Measurements from ENCODE around the gene ANKMY1. TPM values are rescaled to one million over a fixed set of nuclear protein-coding genes. Genes with fewer than 3 reads are reported as not detected.

ANKMY1 gene
- total RNA-seq, 4 donors from 2014 or later: 8.2 to 23.8 (median 17.1) TPM

- H3K4me1 ChIP-seq: no peaks in the 10 kb centered on the region
- no peaks in the 10 kb centered on the region for H3K27me3 ChIP-seq
- intact Hi-C loops (cut with DNase I): no loop called here
- no peaks in the 10 kb centered on the region for H3K36me3 ChIP-seq
- no peak overlapping the region for H3K27ac ChIP-seq
- H3K4me3 ChIP-seq: no peak overlapping the region
- TF ChIP-seq POLR2A (IDR thresholded peaks at IDR 0.05): no peak
- TF ChIP-seq CTCF (IDR thresholded peaks at IDR 0.05): no peak
- DNase-seq: no peak
- WGBS, 2 donors: 91 to 93% methylated on average over 13 of the region's 13 CpGs
- peaks cover 0 to 29% (median 0%) of the 10 kb centered on the region in 3 donors for H3K9me3 ChIP-seq
Measured at GRCh38 chr2:240477916-240478315, 79.9 kb downstream of the ANKMY1 start.

GRCh38 chr2:240473211-240473610, 84.6 kb downstream of the ANKMY1 start:
- Histone ChIP-seq H3K27ac (no peak overlapping the region), H3K9me3 (peaks cover 0 to 33% (median 0%) of the 10 kb centered on the region in 3 donors), H3K4me1 (peaks cover 0 to 6% (median 0%) of the 10 kb centered on the region in 3 donors), H3K4me3 (no peak overlapping the region), H3K36me3 (no peaks in the 10 kb centered on the region), H3K27me3 (no peaks in the 10 kb centered on the region)
- TF ChIP-seq CTCF (IDR thresholded peaks at IDR 0.05) (no peak), POLR2A (IDR thresholded peaks at IDR 0.05) (no peak)
- intact Hi-C loops (cut with DNase I): no loop called here
- DNase-seq: no peak
- 86 to 91% methylated on average over 4 of the region's 4 CpGs for whole genome bisulfite sequencing, 2 donors

GRCh38 chr2:240472078-240472790, 85.6 kb downstream of the ANKMY1 start:
- H3K27me3 ChIP-seq: no peaks in the 10 kb centered on the region
- no peak overlapping the region for H3K27ac ChIP-seq
- no peak for DNase-seq
- peaks cover 0 to 3% (median 0%) of the 10 kb centered on the region in 3 donors for H3K36me3 ChIP-seq
- intact Hi-C loops (cut with DNase I): no loop called here
- peaks cover 0 to 15% (median 0%) of the 10 kb centered on the region in 3 donors for H3K4me1 ChIP-seq
- peaks cover 0 to 33% (median 0%) of the 10 kb centered on the region in 3 donors for H3K9me3 ChIP-seq
- TF ChIP-seq POLR2A (IDR thresholded peaks at IDR 0.05) (no peak), CTCF (IDR thresholded peaks at IDR 0.05) (no peak)
- WGBS, 2 donors: 100% methylated on average over 5 to 6 of the region's 11 CpGs
- H3K4me3 ChIP-seq: no peak overlapping the region

GRCh38 chr2:240469740-240470139, 88.0 kb downstream of the ANKMY1 start:
- H3K4me1 ChIP-seq: peaks cover 0 to 16% (median 0%) of the 10 kb centered on the region in 3 donors
- peaks cover 0 to 21% (median 0%) of the 10 kb centered on the region in 3 donors for H3K9me3 ChIP-seq
- H3K27ac ChIP-seq: no peak overlapping the region
- H3K27me3 ChIP-seq: no peaks in the 10 kb centered on the region
- TF ChIP-seq CTCF (IDR thresholded peaks at IDR 0.05) (no peak), POLR2A (IDR thresholded peaks at IDR 0.05) (no peak)
- H3K4me3 ChIP-seq: no peak overlapping the region
- DNase-seq: no peak
- 90 to 92% methylated on average over 6 of the region's 6 CpGs for WGBS, 2 donors
- intact Hi-C loops (cut with DNase I): no loop called here
- peaks cover 3 to 28% (median 7%) of the 10 kb centered on the region in 3 donors for H3K36me3 ChIP-seq

- H3K27me3 ChIP-seq: no peaks in the 10 kb centered on the region
- no peak overlapping the region for H3K4me3 ChIP-seq
- H3K27ac ChIP-seq: no peak overlapping the region
- DNase-seq: no peak
- peaks cover 0 to 16% (median 0%) of the 10 kb centered on the region in 3 donors for H3K4me1 ChIP-seq
- peaks cover 0 to 16% (median 0%) of the 10 kb centered on the region in 3 donors for H3K9me3 ChIP-seq
- TF ChIP-seq POLR2A (IDR thresholded peaks at IDR 0.05) (no peak), CTCF (IDR thresholded peaks at IDR 0.05) (no peak)
- intact Hi-C loops (cut with DNase I): no loop called here
- WGBS, 2 donors: 35% methylated on average over 6 of the region's 10 CpGs; no CpG with 5 or more reads in 1 of the 2 donors
- H3K36me3 ChIP-seq: peaks cover 3 to 33% (median 7%) of the 10 kb centered on the region in 3 donors
Measured at GRCh38 chr2:240469239-240469636, 88.5 kb downstream of the ANKMY1 start.
